ENCODE data around the gene CACNA1G. TPM values are rescaled to one million over a fixed set of nuclear protein-coding genes. Genes with fewer than 3 reads are reported as not detected.

CACNA1G gene
- total and polyA plus RNA-seq, 2 donors (not counting 1 experiment from before 2014, with no cell fraction given) = 0.08 to 0.99 TPM

- Histone ChIP-seq H3K9me3 (ENCODE audit: control insufficient read depth, insufficient read depth, low read depth, low read length) (no peaks in the 10 kb centered on the region), H3K4me2 (ENCODE audit: extremely low read depth, insufficient read depth, low read length) (no peak overlapping the region), H3K79me2 (ENCODE audit: control insufficient read depth, insufficient read depth, low read length) (no peaks in the 10 kb centered on the region), H3K4me3 (replicated peaks in 1 of 4; ENCODE audit: control extremely low read depth in 1 of 4, insufficient read depth in 1 of 4, low read depth in 3 of 4, low read length in 4 of 4) (no peak overlapping the region), H3K27ac (ENCODE audit: insufficient read depth, low read length) (no peak overlapping the region), H3K27me3 (ENCODE audit: control insufficient read depth, insufficient read depth, low read length) (no peaks in the 10 kb centered on the region), H3K4me1 (ENCODE audit: control insufficient read depth, extremely low read depth, insufficient read depth, low read length) (peaks cover 2% of the 10 kb centered on the region), H4K20me1 (ENCODE audit: control insufficient read depth, extremely low read depth, insufficient read depth, low read length) (no peaks in the 10 kb centered on the region), H3K36me3 (ENCODE audit: control insufficient read depth, insufficient read depth, low read length) (no peaks in the 10 kb centered on the region), H3K9ac (ENCODE audit: insufficient read depth, low read length) (no peak overlapping the region), H2AFZ (ENCODE audit: low read length) (no peak overlapping the region)
- DNase-seq (ENCODE audit: low read depth in 2 of 2) = no peak
- TF ChIP-seq, protein P1, sequence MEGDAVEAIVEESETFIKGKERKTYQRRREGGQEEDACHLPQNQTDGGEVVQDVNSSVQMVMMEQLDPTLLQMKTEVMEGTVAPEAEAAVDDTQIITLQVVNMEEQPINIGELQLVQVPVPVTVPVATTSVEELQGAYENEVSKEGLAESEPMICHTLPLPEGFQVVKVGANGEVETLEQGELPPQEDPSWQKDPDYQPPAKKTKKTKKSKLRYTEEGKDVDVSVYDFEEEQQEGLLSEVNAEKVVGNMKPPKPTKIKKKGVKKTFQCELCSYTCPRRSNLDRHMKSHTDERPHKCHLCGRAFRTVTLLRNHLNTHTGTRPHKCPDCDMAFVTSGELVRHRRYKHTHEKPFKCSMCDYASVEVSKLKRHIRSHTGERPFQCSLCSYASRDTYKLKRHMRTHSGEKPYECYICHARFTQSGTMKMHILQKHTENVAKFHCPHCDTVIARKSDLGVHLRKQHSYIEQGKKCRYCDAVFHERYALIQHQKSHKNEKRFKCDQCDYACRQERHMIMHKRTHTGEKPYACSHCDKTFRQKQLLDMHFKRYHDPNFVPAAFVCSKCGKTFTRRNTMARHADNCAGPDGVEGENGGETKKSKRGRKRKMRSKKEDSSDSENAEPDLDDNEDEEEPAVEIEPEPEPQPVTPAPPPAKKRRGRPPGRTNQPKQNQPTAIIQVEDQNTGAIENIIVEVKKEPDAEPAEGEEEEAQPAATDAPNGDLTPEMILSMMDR (conservative IDR thresholded peaks at IDR 0.05 in 1 of 2, IDR thresholded peaks at IDR 0.05 in 1 of 2; ENCODE audit: low read depth in 1 of 2, low read length in 2 of 2) = no peak
- no peak for TF ChIP-seq EZH2 (IDR thresholded peaks at IDR 0.05; ENCODE audit: low read length, missing control alignments)
Measured at GRCh38 chr17:50593321-50593720, 32.8 kb downstream of the CACNA1G start.

GRCh38 chr17:50594128-50594823 is 33.8 kb downstream of the CACNA1G start:
- Histone ChIP-seq H3K27ac (ENCODE audit: insufficient read depth, low read length) (no peak overlapping the region), H3K4me3 (replicated peaks in 1 of 4; ENCODE audit: control extremely low read depth in 1 of 4, insufficient read depth in 1 of 4, low read depth in 3 of 4, low read length in 4 of 4) (no peak overlapping the region), H2AFZ (ENCODE audit: low read length) (no peak overlapping the region), H3K9ac (ENCODE audit: insufficient read depth, low read length) (no peak overlapping the region), H3K4me2 (ENCODE audit: extremely low read depth, insufficient read depth, low read length) (no peak overlapping the region), H4K20me1 (ENCODE audit: control insufficient read depth, extremely low read depth, insufficient read depth, low read length) (no peaks in the 10 kb centered on the region), H3K4me1 (ENCODE audit: control insufficient read depth, extremely low read depth, insufficient read depth, low read length) (peaks cover 2% of the 10 kb centered on the region), H3K9me3 (ENCODE audit: control insufficient read depth, insufficient read depth, low read depth, low read length) (no peaks in the 10 kb centered on the region), H3K27me3 (ENCODE audit: control insufficient read depth, insufficient read depth, low read length) (no peaks in the 10 kb centered on the region), H3K36me3 (ENCODE audit: control insufficient read depth, insufficient read depth, low read length) (no peaks in the 10 kb centered on the region), H3K79me2 (ENCODE audit: control insufficient read depth, insufficient read depth, low read length) (no peaks in the 10 kb centered on the region)
- TF ChIP-seq, protein P1 (conservative IDR thresholded peaks at IDR 0.05 in 1 of 2, IDR thresholded peaks at IDR 0.05 in 1 of 2; ENCODE audit: low read depth in 1 of 2, low read length in 2 of 2) = no peak
- DNase-seq (ENCODE audit: low read depth in 2 of 2) = no peak

DNA sequence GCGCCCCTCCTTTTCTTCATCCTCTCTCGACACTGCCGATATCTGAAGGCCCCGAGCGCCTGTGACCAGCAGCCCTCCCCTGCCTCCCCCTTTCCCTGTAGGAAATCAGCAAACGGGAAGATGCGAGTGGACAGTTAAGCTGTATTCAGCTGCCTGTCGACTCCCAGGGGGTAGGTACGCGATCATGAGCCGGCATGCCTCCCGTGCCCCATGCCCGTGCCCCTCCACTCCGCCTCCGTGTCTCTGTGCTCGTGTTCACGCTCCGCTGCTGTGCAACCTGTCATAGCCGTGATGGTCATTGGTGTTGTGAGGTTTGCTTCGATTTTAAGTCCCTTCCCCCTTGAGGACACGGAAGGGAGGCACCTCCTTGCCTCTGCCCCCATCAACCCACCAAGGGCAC is 34.4 kb downstream of the CACNA1G start:
- no peak overlapping the region for H2AFZ ChIP-seq (ENCODE audit: low read length)

More for the DNA sequence above, 34.4 kb downstream of the CACNA1G start:
- no peaks in the 10 kb centered on the region for H3K9me3 ChIP-seq (ENCODE audit: control insufficient read depth, insufficient read depth, low read depth, low read length)
- no peak overlapping the region for H3K4me2 ChIP-seq (ENCODE audit: extremely low read depth, insufficient read depth, low read length)
- H3K4me1 ChIP-seq (ENCODE audit: control insufficient read depth, extremely low read depth, insufficient read depth, low read length) = no peaks in the 10 kb centered on the region
- H3K9ac ChIP-seq (ENCODE audit: insufficient read depth, low read length) = no peak overlapping the region
- H3K27me3 ChIP-seq (ENCODE audit: control insufficient read depth, insufficient read depth, low read length) = no peaks in the 10 kb centered on the region
- H4K20me1 ChIP-seq (ENCODE audit: control insufficient read depth, extremely low read depth, insufficient read depth, low read length) = no peaks in the 10 kb centered on the region
- no peaks in the 10 kb centered on the region for H3K79me2 ChIP-seq (ENCODE audit: control insufficient read depth, insufficient read depth, low read length)
- DNase-seq (ENCODE audit: low read depth in 2 of 2) = no peak
- no peak overlapping the region for H3K4me3 ChIP-seq (replicated peaks in 1 of 4; ENCODE audit: control extremely low read depth in 1 of 4, insufficient read depth in 1 of 4, low read depth in 3 of 4, low read length in 4 of 4)
- H3K36me3 ChIP-seq (ENCODE audit: control insufficient read depth, insufficient read depth, low read length) = no peaks in the 10 kb centered on the region
- TF ChIP-seq, protein P1 (conservative IDR thresholded peaks at IDR 0.05 in 1 of 2, IDR thresholded peaks at IDR 0.05 in 1 of 2; ENCODE audit: low read depth in 1 of 2, low read length in 2 of 2) = no peak
- H3K27ac ChIP-seq (ENCODE audit: insufficient read depth, low read length) = no peak overlapping the region

Data from fibroblast of lung (primary cell).